Keratinocyte (primary cell): ENCODE measurements around the gene HS3ST6. TPM values are rescaled to one million over a fixed set of nuclear protein-coding genes. Genes with fewer than 3 reads are reported as not detected.

Experiments used
- DNase-seq: peaks from one replicate; pipeline ENCODE4 v3.0.0-alpha.2; 2011; ENCODE audit warnings: low read depth, missing footprints, low spot score
- FAIRE-seq: peaks from 2 replicates; lab custom pipeline; 2011; peaks lifted over from hg19 to GRCh38; lab: Jason Lieb, UNC
- H2AFZ ChIP-seq: 2 replicates; pipeline ENCODE4 v1.6.0; 2012; ENCODE audit warnings: low read length, control low read depth, inconsistent platforms; ENCODE audit not compliant: control insufficient read depth
- H3K27ac ChIP-seq: 2 replicates; pipeline ENCODE4 v1.5.1; 2011; ENCODE audit warnings: low read length; ENCODE audit not compliant: control insufficient read depth, insufficient read depth
- H3K27me3 ChIP-seq: 3 replicates; pipeline ENCODE4 v1.6.0; 2011; ENCODE audit warnings: low read length; ENCODE audit not compliant: control insufficient read depth, insufficient read depth; ENCODE audit errors: extremely low read depth
- H3K36me3 ChIP-seq, 2 experiments: 2 replicates in 1 of 2; 3 replicates in 1 of 2; pipeline ENCODE4 v1.5.1; 2011; ENCODE audit warnings: low read length in 2 of 2, mild to moderate bottlenecking in 1 of 2; ENCODE audit not compliant: control insufficient read depth in 2 of 2, insufficient read depth in 2 of 2; ENCODE audit errors: extremely low read depth in 1 of 2
- H3K4me1 ChIP-seq: 3 replicates; pipeline ENCODE4 v1.5.1; 2011; ENCODE audit warnings: low read length; ENCODE audit not compliant: control insufficient read depth, insufficient read depth; ENCODE audit errors: extremely low read depth
- H3K4me2 ChIP-seq: 3 replicates; pipeline ENCODE4 v1.6.0; 2011; ENCODE audit warnings: low read depth, low read length; ENCODE audit not compliant: control insufficient read depth, insufficient read depth; ENCODE audit errors: extremely low read depth
- H3K4me3 ChIP-seq, 3 experiments: fragments of 200-600 bp in 1 of 3; sonication (generic) in 1 of 3; 2 replicates in 2 of 3; 3 replicates in 1 of 3; pipeline ENCODE4 v1.5.1; 2011 to 2016; ENCODE audit warnings: low read length in 3 of 3, mild to moderate bottlenecking in 3 of 3, control low read depth in 2 of 3, inconsistent platforms in 1 of 3, low read depth in 1 of 3, mixed read lengths in 1 of 3, mixed run types in 1 of 3, moderate library complexity in 1 of 3; ENCODE audit not compliant: control insufficient read depth in 2 of 3, insufficient read depth in 2 of 3; ENCODE audit errors: extremely low read depth in 1 of 3
- H3K79me2 ChIP-seq: 2 replicates; pipeline ENCODE4 v1.6.0; 2012; ENCODE audit warnings: low read length; ENCODE audit not compliant: control insufficient read depth, insufficient read depth
- H3K9ac ChIP-seq: 3 replicates; pipeline ENCODE4 v1.6.0; 2011; ENCODE audit warnings: low read length; ENCODE audit not compliant: control insufficient read depth, insufficient read depth; ENCODE audit errors: extremely low read depth
- H3K9me1 ChIP-seq: 3 replicates; pipeline ENCODE4 v1.6.0; 2011; ENCODE audit warnings: low read length; ENCODE audit not compliant: control insufficient read depth, insufficient read depth; ENCODE audit errors: extremely low read depth
- H3K9me3 ChIP-seq: 2 replicates; pipeline ENCODE4 v1.5.1; 2012; ENCODE audit warnings: low read depth, low read length; ENCODE audit not compliant: control insufficient read depth
- H4K20me1 ChIP-seq: 3 replicates; pipeline ENCODE4 v1.6.0; 2011; ENCODE audit warnings: low read length; ENCODE audit not compliant: control insufficient read depth, insufficient read depth; ENCODE audit errors: extremely low read depth
- CTCF ChIP-seq, 3 experiments: IDR thresholded peaks in 1 of 3; conservative IDR thresholded peaks in 1 of 3; optimal IDR thresholded peaks in 1 of 3; 2 replicates in 2 of 3; 3 replicates in 1 of 3; pipeline versions ENCODE3 to v1.5.1; 2011; ENCODE audit warnings: low read length in 3 of 3, mild to moderate bottlenecking in 3 of 3, moderate library complexity in 2 of 3, control low read depth in 1 of 3, inconsistent platforms in 1 of 3; ENCODE audit not compliant: insufficient read depth in 2 of 3; ENCODE audit errors: extremely low read depth in 1 of 3
- EZH2 ChIP-seq: IDR thresholded peaks from one replicate; pipeline ENCODE4 v1.6.1; 2012; ENCODE audit warnings: inconsistent platforms, mild to moderate bottlenecking, low read length, moderate library complexity
- dilution Hi-C: fragments of 300-500 bp; cut with MboI; formaldehyde crosslinking; loops from one replicate; pipeline ENCODE4 v1.7.0; 2020; ENCODE audit warnings: low sequenced_read_pairs; ENCODE audit not compliant: extremely low pct_ligation_motif_present
- polyA plus RNA-seq, 5 experiments: library from polyadenylated mRNA; depleted of rRNA in 3 of 5; stranded (reverse) in 3 of 5; stranded (forward) in 1 of 5; unstranded in 1 of 5; fragments of >200 nt; gene quantifications; 1 replicate in 1 of 5; 2 replicates in 3 of 5; 3 replicates in 1 of 5; pipeline versions ENCODE4 v1.2.1 to v1.2.3, GENCODE V29; 2011 to 2012; ENCODE audit warnings: missing spikeins in 2 of 5, low read depth in 1 of 5, low replicate concordance in 1 of 5

Gene HS3ST6
- polyA plus RNA-seq, 1 donor (not counting 4 experiments of a cell fraction or from before 2014, with no cell fraction given) = not detected

- no peak overlapping the region for H3K4me3 ChIP-seq
- no peak overlapping the region for H3K4me2 ChIP-seq
- no peaks in the 10 kb centered on the region for H3K79me2 ChIP-seq
- DNase-seq (no peak), FAIRE-seq (no peak)
- H3K9me1 ChIP-seq = no peaks in the 10 kb centered on the region
- H3K36me3 ChIP-seq = peaks cover 0 to 4% of the 10 kb centered on the region in 2 experiments
- no peak overlapping the region for H2AFZ ChIP-seq
- H3K9me3 ChIP-seq = no peaks in the 10 kb centered on the region
- no peak overlapping the region for H3K27ac ChIP-seq
- no peak overlapping the region for H3K9ac ChIP-seq
- TF ChIP-seq EZH2 (no peak), CTCF (optimal IDR thresholded peaks at IDR 0.05 in 1 of 3, IDR thresholded peaks at IDR 0.05 in 1 of 3, conservative IDR thresholded peaks at IDR 0.05 in 1 of 3; ENCODE audit: extremely low read depth in 1 of 3, insufficient read depth in 2 of 3, low read length in 3 of 3) (no peak)
- H4K20me1 ChIP-seq = no peaks in the 10 kb centered on the region
- dilution Hi-C loops = no loop called here
- H3K27me3 ChIP-seq = no peaks in the 10 kb centered on the region
- H3K4me1 ChIP-seq = peaks cover 13% of the 10 kb centered on the region
Observed at GRCh38 chr16:1936945-1937479, 18.8 kb upstream of the HS3ST6 start.

DNA sequence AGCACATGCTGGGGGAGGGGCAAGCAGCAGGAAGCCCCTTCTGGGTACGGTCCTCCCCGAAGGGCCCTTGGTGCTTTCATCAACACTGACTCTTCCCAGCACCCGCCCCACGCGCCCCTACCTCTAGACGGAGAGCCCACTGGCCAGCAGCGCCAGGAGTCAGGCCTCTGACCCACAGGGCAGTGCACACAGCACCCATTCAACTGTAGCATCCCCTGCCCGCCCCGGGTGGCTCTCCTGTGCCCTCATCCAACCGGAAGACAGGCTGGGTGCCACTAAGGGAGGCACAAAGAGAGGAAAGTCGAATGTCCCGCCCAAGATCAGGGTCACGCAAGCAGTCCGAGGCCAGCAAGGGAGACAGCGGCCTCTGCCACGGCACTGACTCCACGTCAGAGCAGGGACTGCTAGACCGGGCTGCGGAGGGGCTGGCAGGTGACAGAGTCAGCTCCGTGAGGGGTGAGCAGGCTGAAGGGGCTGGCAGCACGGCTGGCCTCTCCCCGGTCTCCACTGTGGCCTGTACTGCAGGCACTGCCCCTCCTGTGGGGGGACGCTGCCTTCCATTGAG, 15.0 kb upstream of the HS3ST6 start:
- Histone ChIP-seq H3K79me2 (no peaks in the 10 kb centered on the region), H3K36me3 (no peaks in the 10 kb centered on the region), H2AFZ (no peak overlapping the region), H3K27ac (no peak overlapping the region), H3K9ac (no peak overlapping the region), H3K9me3 (no peaks in the 10 kb centered on the region), H3K4me2 (no peak overlapping the region), H3K4me1 (peaks cover 13% of the 10 kb centered on the region), H3K9me1 (no peaks in the 10 kb centered on the region), H3K4me3 (no peak overlapping the region), H3K27me3 (no peaks in the 10 kb centered on the region), H4K20me1 (no peaks in the 10 kb centered on the region)
- DNase-seq (no peak), FAIRE-seq (no peak)
- dilution Hi-C loops = no loop called here
- TF ChIP-seq CTCF (optimal IDR thresholded peaks at IDR 0.05 in 1 of 3, IDR thresholded peaks at IDR 0.05 in 1 of 3, conservative IDR thresholded peaks at IDR 0.05 in 1 of 3; ENCODE audit: extremely low read depth in 1 of 3, insufficient read depth in 2 of 3, low read length in 3 of 3) (no peak), EZH2 (no peak)
